HG03097 (cell line): ENCODE measurements around the gene CKAP4.

Experiments
- ATAC-seq: cut with Tn5 transposase; IDR thresholded peaks from one replicate; pipeline ENCODE4 v1.9.1; 2021; ENCODE audit not compliant: unreplicated experiment, low FRiP score

CKAP4 gene

DNA sequence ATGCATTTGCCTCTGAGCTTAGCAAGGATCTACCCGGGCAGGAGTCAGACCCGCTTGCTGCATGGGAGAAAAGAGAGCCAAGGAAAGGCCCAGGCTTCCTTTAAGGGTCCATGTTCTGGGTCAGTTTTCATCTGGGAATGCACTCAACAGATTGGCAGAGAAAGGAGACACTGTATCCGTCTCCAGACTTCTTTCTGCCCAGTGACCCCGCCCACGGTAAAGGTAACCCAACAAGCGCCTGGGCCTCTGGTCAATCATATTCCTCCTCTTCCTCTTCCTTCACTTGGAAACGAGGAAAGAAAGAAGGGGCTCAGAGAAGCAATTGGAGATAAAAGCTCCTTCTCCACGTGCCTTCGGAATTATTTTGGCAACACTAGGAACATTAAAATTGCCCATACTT, 27.6 kb upstream of the CKAP4 start:
- no peak for ATAC-seq

DNA sequence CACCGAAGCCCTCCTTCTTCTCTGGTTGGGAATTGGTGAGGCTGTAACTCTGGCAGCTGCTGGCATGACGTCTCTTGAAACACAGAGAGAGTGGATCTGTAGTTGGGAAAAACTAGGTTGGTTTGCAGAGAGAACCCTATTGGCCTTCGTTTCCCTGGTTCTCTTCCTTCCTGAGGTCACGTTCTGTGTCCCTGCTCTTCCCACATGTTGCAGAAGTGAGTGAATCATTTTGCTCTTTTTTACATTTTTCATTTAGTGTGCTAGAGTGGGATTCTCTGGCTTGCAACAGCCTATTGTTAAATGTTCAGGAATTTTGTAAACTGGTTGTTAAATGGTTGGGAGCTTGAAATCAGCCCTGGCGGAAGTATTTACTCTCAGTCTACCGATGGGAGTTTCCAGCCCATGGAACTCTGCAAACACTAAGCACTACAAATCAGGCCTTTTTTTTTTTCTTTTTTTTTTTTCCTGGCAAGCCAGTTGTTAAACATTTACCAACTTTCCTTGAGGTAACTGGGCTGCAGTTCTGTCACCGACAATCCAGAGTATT, 26.8 kb upstream of the CKAP4 start:
- no peak for ATAC-seq

GRCh38 chr12:106274012-106274411, 26.2 kb upstream of the CKAP4 start:
- ATAC-seq, result no peak

DNA sequence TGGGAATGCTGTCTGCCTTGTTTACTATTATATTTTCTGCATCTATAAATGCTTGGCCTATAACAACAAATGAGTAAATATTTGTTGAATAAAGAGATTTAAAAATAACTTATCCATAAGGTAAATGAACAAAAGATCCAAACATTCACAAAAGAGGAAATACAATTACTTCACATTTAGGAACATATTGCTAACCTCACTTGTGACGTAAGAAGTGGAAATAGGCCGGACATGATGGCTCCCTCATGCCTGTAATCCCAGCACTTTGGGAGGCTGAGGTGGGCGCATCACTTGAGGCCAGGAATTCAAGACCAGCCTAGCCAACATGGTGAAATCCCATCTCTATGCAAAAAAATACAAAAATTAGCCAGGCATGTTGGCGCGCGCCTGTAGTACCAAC, 25.7 kb upstream of the CKAP4 start:
- no peak for ATAC-seq

GRCh38 chr12:106271575-106272505, 24.0 kb upstream of the CKAP4 start:
- no peak for ATAC-seq

DNA sequence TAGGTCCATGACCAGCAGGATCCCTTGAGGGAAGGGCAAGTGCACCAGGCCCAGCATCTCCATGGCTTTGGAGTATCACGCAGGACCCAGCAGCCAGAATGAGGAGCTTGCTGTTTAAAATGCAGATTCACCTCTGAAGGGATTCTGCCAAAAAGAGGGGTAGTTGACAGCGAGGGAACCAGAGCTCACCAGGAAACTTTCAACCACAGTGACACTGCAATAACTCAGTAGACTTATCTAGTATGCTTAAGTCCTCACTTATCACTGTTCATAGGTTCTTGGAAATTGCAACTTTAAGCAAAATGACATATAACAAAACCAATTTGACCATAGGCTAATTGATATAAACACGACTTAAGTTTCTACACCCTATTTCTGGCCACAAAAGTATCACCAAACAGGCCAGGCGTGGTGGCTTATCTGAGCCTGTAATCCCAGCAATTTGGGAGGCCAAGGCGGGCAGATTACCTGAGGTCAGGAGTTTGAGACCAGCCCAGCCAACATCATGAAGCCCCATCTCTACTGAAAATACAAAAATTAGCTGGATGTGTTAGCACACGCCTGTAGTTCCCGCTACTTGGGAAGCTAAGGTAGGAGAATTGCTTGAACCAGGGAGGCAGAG, 21.4 kb upstream of the CKAP4 start:
- no peak for ATAC-seq

GRCh38 chr12:106267535-106267934, 19.7 kb upstream of the CKAP4 start:
- ATAC-seq, result no peak

DNA sequence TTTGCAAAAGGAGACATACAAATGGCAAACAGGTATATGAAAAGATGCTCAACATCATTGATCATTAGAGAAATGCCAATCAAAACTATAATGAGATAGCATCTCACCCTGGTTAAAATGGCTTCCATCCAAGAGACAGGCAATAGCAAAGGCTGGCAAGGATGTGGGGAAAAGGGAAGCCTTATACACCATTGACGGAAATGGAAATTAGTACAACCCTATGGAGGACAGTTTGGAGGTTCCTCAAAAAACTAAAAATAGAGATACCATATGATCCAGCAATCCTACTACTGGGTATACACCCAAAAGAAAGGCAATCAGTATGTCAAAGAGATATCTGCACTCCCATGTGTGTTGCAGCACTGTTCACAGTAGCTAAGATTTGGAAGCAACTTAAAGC, 17.3 kb upstream of the CKAP4 start:
- no peak for ATAC-seq

- ATAC-seq, result no peak
These were observed 11.1 kb upstream of the CKAP4 start for GRCh38 chr12:106258935-106259334.

DNA sequence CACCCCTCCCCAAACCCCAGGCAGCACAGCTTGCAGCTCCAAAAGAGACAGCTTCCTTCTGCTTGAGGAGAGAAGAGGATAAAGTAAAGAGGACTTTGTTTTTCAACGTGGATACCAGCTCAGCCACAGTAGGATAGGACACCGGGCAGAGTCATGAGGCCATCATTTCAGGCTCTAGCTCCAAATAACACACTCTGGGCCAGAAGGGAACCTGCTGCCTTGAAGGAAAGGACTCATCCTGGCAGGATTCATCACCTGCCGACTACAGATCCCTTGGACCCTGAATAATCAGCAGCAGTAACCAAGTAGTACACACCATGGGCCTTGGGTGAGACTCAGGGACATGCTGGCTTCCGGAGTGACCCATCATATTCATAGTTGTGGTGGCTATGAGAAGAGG, 10.4 kb upstream of the CKAP4 start:
- no peak for ATAC-seq

GRCh38 chr12:106256524-106256923, 8.7 kb upstream of the CKAP4 start:
- no peak for ATAC-seq

GRCh38 chr12:106255952-106256351, 8.1 kb upstream of the CKAP4 start:
- no peak for ATAC-seq

DNA sequence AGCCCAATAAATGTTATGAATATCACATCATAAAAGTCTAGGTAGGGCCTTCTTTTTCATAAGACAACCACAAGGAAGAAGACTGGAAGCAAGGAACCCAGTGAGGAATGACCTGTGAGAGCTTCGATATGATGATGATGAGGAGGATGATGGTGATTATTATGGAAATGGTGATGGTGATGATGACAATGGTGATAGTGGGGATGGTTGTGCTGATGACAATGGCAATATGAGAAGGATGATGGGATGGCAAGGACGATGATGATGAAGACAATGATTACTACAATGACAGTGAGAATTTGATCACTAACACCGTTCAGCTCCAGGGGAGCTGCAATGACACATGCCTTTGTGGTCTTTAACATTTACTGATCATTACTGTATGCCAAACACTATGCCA, 7.7 kb upstream of the CKAP4 start:
- ATAC-seq, result no peak

GRCh38 chr12:106254724-106255123, 6.9 kb upstream of the CKAP4 start:
- ATAC-seq, result no peak

GRCh38 chr12:106251631-106252455, 4.0 kb upstream of the CKAP4 start:
- no peak for ATAC-seq

- peak; percentile 56 for ATAC-seq
These were observed 1.8 kb upstream of the CKAP4 start for GRCh38 chr12:106249411-106250135.

- no peak for ATAC-seq
These were observed 1.1 kb upstream of the CKAP4 start for GRCh38 chr12:106248846-106249371.

DNA sequence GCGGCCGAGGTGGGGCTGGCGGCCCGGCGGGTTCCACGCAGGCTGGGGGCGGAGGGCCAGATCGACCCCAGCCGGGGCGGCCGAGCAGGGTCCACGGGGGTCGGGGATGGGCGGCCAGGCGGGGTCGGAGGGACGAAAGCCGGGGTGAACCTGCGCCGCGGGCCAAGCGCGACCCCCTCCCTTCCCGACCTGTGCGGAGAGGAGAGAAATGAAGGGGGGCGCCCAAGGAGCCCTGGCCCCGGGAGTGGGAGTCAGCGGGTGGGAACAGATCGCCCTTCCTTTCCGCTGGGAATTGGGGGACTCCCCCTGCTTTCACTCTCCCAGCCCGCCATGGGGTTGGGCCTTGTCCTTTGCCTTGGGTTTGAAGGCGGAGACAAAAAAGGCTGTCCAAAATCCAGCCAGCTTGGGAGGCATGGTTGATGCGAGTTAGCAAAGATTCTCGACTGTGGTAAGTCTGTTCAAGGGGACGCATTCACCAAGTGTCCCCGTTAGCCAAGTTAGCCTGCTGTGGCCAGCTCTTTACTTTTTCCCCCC, 559 bp upstream of the CKAP4 start:
- peak; percentile 20 for ATAC-seq

GRCh38 chr12:106246891-106247673, 738 bp downstream of the CKAP4 start:
- ATAC-seq, result peak; percentile 30
